NOMO-1 treated with dmso at 0.1 percent for 144 hours (cell line): ENCODE measurements around the gene SREBF1.
"Not testable (repeated sequence)": the region's sequence is repeated elsewhere in the genome, so short reads cannot be mapped to it uniquely, and the experiment has no call there.

ENCODE experiments used
- DNase-seq: peaks from one replicate; lab custom pipeline; 2025; ENCODE audit not compliant: unreplicated experiment; lab: John Stamatoyannopoulos, UW

The SREBF1 gene

DNA sequence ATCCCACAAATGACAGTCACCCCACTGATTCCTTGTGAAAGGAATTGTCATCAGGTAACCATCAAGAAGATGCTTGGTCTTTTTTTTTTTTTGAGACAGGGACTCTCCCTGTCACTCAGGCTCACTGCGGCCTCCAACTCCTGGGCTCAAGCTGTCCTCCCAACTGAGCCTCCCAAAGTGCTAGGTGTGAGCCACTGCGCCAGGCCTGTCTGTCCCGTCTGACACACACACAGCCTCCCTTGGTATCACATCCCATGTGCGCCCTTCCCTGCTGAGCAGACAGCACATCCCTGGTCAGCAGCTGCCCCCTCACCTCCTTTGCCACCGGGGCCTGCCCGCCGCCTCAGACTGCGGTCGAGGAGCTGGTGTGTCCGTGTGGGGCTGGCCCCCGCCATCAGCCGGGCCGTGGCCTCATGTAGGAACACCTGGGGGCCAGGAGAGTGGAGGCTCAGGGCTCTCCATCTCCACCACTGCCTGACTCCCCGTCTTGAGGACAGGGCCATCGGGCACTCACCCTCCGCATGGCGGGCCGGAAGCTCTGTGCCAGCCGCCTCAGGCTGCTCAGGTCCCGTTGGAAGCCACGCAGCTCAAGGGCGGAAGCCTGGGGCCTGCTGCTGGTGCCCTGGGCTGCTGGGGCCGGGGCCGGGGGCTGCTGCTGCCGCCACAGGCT is 23.6 kb downstream of the SREBF1 start:
- no peak for DNase-seq

DNA sequence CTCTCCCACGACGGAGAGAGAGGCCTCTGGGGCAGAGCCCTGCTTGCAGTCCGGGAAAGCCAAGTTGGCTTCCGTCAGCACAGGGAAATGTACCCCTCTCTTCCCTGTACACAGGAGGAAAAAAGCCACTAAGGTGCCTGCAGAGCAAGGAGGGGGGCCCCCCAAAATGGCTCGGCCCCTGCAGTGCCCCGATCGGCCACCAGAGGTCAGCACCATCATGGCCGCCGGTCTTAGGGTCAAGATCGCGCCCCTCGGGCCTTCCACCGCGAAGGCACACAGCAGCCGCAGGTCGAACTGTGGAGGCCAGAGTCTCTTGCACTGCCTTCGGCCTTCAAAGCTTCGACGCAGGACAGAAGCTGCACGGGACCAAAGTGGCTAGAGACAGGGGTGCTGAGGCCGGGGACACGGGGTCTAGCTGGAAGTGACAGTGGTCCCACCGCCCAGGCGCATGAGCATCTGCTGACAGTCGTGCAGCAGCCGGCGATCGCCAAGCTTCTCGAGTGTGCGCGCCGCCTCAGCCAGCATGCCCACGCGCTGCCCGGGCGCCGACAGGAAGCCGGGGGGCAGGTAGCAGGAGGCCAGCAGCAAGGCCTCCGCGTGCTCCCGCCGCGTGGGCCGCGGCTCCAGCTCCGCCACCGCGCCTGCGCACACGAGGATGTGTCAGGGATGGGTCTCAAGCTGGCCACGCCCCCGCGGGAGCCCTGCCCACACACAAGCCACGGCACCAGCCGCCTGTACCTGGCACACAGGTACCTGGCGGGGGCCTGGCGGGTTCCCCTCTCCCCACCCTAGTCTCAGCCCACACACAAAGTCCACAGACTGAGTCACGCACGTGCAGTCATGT is 24.4 kb downstream of the SREBF1 start:
- DNase-seq = no peak

DNA sequence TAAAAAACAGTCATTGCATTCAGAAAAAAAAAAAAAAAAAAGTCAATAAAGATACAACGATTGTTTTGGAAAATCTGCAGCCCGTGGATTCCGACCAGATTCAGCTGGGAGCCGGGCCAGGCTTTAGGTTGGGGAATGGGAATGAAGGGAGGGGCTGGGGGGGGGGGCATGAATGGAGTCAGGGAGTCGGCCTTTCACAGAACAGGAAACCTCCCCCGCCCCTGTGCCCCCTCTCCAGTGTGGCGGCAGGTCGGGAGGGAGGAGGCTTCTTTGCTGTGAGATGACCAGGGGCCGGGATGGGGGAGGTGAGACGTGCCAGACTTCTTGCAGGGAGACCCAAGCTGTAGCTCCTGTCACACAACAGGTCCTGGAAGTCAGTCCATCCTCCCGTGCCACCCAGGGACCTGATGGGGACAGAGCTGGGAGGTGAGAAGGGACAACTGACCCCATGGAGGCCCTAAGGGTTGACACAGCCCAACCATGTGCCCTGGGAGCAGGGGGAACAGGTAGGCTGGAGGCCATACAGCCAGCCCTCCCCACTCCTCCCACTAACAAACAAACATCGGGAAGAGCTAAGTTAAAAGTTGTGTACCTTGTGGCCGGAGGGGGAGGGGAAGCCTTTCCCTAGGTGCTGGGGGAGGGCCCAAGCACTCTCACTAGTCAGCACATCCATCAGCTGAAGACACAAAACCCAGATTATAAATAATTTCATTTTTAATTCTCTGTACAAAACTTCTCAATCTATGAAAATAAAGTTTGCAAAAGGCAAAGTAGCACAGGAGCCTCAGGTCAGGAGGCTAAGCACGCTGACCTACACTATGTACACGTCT is 25.2 kb downstream of the SREBF1 start:
- no peak for DNase-seq

DNA sequence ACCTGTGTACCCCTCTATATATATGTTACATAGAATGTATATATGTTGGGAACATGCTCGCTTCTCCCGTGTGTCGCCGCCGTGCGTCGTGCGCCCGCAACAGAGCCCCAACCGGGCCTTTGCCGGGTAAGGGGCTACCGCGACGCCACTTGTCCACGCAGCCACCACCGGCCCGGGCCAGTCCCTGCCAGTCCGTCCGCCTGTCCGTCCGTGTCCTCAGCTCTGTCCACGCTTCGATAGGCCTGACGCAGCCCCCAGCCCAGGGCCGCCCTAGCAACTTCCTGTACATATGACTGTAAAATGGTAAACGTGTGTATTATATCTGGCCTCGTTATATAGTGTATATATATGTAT is 25.9 kb downstream of the SREBF1 start:
- no peak for DNase-seq

DNA sequence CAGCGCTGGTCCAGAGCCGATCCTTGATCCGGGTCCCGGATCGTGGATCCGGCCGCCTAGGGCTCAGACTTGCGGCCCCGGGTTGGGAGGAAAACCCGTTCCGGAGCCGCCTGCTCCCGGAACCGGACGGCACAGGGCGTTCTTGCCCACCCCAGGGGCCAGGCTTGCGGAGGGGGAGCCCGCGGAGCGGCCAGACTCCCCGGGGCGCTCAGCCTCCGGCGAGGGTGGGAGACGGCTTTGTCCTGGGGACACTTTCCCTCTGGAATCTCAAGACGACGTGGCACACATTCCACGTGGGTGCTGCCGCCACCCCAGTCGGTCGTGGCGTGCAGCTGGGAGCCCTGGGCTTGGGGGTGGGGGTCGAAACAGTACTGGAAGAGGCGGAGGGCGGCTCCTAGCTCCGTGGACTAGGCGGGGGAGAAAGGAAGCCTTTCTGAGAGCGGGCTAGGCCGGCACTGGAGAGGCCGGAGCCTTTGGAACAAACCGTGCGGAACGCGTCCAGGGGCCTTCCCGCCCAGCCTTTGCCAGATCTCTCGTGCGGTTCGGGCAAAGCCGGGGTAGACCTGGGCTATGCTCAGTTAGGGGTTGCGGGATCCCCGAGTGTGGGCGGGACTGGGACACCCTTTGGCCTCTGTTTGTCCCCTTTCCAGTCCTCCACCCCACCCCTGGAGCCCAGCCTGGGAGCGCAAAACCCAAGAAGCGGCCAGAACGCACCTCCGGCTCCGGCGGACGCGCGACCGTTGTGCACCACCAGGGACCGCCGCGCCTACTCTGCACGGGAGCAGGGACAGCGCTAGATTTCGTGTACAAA is 26.5 kb downstream of the SREBF1 start:
- DNase-seq = no peak

DNA sequence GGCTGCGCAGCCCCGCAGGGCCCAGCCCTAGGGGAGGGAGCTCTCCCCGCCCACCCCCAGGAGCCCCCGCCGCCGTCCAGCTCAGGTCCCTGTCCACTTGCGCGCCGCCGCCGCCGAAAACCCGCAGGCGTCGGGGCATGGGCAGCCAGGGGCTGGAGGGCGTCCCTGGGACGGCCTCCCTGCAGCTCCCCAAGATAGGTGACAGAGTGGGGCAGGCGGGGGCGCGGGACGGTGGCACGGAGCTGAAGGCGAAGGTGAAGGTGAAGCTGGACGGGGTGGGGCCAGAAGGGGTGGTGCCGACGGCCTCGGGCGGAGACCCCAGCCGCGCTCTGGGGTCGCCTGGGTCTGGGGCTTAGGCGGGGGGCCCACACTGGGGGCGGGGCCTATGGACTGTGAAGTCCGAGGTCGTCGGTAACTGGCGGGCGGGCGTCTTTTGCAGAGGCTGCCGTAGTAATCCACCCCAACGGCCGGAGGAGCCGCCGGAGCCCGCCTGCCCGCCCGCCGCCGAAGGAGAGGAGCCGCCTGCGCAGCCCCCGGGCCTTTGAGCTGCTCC is 27.2 kb downstream of the SREBF1 start:
- DNase-seq = no peak

DNA sequence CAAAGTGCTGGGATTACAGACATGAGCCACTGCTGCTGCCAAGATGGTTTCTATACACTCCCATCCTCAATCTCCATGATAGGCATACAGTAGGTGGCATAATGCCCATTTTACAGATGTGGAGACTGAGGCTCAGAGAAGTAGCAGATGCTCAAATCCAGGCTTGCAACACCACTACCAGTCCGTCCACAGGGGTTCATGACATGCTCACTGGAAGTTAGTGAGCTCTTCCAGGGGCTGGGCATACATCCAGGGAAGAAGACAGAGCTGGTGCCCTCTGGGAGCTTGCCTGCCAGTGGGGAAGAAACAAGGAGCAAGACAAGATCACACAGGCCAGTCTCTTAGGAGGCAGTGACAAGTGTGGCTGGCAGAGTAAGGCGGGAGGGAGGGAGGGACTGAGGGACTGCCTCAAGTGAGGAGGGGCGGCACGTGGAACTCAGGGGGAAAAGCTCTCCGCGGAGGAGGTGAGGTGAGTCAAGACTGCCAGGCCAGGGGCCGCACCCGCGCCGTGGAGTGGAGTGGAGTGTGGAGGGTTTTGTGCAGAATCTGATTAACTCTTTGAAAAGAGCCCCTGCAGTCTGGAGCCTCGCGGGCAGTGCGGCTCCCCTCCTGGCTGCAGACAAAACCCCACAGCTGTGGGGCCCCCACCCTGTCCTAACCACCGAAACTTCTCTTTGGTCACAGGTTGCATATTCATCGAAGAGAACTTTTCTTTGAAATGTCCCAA is 27.9 kb downstream of the SREBF1 start:
- no peak for DNase-seq

DNA sequence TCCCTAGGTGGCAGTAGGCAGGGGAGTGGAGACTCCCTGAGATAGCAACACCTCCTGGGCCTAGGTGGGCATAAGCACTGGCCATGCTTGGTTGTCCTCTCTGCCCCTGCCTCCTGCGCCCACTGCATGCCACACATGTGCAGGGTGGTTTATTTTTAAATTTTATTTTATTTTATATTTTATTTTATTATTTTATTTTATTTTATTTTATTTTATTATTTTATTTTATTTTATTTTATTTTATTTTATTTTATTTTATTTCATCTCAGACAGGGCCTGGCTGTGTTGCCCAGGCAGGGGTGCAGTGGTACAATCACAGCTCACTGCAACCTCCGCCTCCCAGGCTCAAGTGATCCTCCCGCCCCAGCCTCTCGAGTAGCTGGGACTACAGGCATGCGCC is 28.6 kb downstream of the SREBF1 start:
- DNase-seq = not testable (repeated sequence)

DNA sequence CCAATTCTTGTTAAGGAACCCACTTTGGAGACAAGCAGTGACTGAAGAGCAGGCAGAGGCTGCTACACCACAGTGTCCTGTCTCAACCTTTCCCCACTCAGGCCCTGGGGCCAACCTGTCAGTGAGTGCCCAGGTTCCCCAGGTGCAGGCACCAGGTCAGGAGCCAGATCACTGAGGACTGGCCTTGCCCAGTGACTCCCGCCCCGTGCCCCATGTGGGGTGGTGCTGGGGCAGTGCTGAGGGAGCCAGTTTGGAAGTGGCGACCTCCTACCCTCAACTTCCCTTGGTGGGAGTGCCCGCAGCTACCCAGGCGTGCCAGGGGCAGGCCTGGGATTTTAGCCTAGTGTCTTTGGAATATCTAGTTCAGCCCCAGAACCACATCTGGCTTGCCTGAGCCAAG is 29.3 kb downstream of the SREBF1 start:
- no peak for DNase-seq

DNA sequence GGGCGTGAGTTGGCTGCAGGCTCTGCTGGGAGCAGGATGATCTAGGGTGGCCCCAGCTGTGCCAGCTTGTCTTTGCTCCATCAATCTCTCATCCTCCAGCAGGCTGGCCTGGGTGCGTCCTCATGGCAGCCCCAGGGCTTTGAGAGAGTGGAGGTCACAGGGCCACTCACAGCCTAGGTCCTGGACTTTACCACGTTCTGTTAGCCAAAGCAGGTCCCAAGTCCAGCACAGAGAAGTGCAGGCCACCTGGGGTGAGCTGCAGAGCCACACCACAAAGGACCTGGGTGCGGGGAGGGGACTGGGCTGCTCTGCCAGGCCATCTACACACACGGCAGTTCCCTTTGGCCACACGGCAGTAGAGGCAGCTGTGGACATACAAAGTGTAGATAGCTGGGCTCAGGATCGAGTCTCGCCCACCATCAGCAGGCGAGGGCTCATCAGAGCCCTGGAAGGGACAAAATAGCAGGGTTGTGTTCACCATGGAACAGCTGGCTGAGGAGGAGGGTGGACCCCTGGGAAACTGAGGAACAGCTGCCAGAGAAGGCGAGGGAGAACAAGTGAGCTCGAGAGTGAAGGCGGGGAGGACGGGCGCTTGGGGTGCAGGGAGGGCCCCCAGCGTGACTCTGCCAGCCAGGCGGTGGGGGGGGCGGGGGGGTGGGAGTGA is 30.0 kb downstream of the SREBF1 start:
- DNase-seq = no peak

DNA sequence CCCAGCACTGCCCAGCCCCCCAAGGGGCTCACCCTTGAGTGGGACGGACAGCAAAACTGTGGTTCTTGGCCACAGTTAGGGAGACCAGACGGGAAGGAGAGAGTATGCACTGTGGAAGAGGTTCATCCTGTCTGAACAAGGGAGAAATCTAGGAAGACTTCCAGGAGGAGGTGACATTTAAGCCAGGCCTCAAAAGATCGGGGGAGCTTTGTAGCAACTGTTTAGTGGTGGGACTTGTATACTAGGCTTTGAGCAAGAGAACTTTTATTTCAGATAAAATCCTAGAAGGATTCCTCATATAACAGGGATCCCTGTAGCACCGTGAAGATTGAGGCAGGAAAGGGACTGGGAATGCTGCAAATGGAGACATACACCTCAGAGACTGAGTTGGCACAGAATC is 30.8 kb downstream of the SREBF1 start:
- DNase-seq = no peak

DNA sequence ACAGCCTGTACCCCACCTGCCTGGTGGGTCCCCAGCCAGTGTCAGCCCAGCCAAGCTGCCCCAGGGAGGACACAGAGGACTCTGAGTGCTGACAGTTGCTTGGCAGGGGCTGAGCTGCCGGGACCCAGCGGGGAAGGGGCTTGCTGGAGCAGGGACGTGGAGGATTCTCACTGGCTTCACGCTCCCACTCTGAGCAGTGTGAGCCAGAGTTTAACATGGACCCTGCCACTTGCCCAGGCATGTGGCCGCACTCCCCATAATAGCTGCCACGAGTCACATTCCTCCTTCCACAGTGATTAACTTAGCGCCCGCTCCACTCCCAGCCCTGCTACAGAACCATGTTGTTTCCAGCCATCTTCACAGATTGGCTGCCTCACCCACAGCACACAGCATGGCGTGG is 31.2 kb downstream of the SREBF1 start:
- no peak for DNase-seq

DNA sequence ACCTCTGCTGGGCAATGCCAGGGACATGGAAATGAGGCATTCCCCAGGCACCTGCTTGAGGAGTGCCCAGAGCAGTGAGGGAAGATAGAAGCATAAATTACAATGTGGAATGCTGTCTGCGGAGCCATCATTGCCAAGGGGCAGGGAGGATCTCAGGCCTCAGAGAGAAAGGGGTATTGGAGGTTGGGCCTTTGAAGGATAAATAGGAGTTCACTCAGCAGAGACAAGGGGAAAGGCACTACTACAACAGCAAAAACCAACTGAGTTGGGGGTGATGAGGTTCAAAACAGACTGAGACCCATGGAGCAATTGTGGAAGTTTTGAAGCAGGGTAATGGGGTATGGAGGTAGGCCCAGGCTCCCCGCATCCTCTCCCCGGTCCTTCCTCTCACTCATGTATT is 32.8 kb downstream of the SREBF1 start:
- no peak for DNase-seq

DNA sequence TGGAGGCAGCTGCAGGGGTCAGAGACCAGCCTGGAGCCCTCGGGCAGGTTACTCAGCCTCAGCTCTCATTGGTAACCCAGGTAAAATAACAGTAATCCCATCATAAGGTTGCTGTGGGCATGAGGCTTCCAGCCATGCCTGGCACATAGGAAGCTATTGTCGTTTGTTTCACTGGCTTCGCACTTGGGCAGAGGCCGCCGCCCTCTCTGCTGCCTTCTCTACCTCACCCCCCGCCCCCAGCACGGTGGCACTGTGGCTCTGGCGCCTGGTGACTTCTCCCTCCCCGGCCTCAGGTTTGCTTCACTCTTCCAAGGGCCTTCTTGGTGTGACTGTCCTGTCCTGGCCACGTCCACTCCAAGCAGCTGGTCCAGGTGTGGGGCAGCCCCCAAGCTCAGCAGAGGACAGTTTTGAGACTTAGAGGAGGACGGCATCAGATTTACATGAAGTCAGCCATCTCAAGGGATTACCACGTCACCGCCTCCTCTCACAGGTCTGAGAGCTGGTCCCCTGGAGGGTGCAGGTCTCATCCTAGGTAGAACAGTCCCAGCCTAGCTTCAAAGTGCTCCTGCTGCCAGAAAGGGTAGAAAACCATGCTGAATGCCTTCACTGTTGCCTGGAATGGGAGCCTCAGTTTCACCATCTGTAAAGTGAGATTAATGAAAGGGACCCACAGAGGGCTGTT is 34.8 kb downstream of the SREBF1 start:
- DNase-seq = no peak

DNA sequence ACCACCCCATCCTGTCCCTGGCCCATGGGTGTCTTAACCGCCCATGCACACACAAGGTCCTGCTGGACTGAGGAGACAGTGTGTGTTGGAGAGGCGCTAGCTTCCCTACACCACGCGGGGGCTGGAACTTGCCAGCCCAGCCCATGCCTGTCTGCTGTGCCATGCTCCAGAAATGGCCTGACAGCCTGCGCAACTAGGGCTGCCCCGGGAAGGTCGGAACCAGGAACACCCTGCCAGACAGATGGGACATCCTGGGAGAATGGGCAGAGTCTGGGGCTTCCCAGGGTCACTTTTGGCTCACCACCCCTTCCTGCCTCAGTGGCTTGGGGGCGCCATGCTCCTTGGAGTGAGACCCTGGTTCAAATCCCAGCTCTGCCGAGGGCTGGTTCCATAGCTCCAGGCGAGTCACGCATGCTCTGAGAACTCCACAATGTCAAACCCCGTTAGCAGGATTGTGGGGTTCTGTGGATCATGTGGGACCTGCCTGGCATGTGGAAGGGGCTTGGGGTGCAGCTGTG is 36.2 kb downstream of the SREBF1 start:
- no peak for DNase-seq

DNA sequence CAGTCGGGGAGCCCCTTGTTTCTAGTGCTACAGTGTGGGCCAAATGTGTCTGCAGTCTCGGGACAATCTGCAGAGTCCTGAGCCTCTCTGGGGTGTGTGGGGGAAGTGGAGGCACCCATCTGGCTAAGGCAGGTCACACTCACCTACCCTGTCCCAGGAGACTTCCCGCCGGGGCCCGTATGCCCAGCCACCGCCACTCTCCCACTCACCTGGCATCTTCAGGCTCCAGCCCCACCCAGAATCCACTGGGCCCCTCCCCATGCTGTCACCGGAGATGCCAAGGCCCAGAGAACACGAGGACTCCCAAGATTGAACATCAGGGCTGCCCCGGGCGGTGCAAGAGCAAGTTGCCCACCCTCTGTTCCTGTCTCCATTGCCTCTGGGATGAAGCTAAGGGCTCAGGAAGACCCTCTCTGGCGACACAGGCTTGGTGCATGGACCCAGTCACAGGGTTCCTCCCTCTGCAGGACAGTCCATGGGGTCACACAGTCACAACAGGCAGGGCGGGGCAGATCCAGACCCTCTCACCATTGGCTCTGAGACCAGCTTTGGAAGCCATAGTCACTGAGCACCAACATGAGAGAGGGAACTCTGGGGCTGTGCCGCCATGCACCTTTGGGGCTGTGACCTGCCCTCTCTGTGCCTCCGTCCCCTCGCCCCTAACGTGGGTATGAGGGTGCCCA is 38.1 kb downstream of the SREBF1 start:
- DNase-seq = no peak

DNA sequence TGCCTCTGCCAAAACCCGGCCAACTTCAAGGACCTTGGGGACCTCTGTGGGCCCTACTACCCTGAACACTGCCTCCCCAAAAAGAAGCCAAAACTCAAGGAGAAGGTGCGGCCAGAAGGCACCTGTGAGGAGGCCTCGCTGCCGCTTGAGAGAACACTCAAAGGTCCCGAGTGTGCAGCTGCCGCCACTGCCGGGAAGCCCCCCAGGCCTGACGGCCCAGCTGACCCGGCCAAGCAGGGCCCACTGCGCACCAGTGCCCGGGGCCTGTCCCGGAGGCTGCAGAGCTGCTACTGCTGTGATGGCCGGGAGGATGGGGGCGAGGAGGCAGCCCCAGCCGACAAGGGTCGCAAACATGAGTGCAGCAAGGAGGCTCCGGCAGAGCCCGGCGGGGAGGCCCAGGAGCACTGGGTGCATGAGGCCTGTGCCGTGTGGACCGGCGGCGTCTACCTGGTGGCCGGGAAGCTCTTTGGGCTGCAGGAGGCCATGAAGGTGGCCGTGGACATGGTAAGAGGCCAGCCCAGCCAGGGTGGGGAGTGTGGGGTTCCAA is 38.7 kb downstream of the SREBF1 start:
- no peak for DNase-seq
